HG02798 (cell line): ENCODE measurements around the gene PLXNB2.

Experiments
- ATAC-seq: cut with Tn5 transposase; IDR thresholded peaks from one replicate; pipeline ENCODE4 v1.9.1; 2021; ENCODE audit warnings: mild to moderate bottlenecking; ENCODE audit not compliant: unreplicated experiment, poor library complexity

Gene PLXNB2

GRCh38 chr22:50311606-50312351, 4.3 kb upstream of the PLXNB2 start:
- no peak for ATAC-seq

DNA sequence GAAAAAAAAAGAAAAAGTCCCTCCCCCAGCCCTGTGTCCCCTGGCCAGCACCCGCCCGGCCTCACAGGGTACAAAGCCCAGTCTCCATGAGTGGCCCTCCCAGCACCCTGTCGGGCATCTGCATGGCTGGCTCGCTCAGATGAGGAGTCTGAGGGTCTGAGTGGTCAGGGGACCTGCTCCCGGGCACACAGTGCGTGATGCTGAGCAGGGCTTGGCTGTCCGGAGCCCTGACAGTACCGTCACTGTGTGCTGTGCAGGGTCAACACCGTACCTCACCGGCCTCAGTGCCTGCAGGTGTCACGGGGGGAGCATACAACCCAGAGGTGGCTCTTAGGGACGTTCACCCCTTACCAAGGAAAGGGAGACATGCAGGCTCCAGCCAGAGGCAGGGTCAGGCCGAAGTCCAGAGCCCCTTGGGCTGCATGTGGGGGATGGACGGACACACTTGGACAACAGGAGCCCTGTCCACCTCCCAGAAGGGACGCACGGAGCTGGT, 3.6 kb upstream of the PLXNB2 start:
- ATAC-seq = no peak

DNA sequence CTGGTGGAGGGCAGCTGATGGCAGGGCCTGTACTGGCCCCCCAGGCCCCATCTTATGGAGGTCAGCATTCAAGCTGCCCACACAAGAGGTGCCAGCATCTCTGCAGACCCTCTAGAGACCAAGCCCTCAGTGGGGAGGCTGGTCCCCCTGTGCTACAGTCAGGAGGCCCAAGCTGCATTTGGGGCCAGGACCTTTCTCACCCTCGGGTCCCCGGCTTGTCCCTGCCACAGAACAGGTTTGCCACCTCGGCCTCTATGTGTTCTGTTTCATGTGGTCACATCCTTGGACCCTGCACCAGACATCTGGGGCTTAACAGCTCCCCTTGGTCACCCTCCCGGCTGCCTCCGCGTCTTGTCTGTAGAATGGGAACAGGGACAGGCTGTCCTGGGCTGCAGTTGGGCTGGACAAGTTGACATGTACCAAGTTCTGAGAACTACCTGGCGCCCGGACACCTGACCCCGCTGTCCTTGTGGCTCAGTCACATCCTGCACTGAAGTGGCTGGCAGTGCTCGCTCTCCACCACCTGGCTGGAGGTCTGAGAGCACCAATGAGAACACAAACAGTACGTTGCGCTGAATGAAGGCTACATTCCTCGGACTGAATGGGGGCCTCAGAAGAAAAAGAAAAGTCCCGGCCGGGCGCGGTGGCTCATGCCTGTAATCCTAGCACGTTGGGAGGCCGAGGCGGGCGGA, 2.7 kb upstream of the PLXNB2 start:
- ATAC-seq = no peak

- ATAC-seq = no peak
Measured at GRCh38 chr22:50309601-50309991, 2.1 kb upstream of the PLXNB2 start.

DNA sequence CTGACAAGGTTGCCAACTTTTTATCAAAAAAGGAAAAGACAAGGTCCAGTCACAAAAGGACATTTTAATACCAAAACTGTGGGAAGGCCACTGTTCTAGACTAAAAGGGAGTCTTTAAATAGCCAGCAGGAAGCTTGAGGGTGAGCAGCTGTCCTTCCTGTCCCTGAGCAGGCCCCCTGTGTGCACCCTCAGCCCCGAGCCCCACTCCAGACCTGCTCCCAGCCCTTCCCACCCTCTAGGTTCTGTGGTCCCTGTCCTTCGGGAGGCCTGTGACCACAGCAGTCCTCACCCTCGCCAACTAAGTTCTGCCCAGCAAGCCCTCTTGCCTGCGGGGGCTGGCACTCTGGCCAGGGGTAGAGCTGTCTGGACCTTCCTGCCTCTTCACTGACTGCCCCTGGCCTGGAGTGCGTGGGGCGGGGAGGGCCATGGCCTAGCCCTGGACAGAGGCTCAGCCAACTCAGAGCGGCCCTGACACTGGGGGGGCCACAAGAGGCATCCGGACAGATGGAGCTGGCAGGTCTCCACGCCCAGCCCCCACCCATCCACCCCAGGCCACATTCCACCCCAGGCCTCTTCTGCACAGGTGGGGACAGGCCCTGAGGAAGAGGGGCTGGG, 1.6 kb upstream of the PLXNB2 start:
- no peak for ATAC-seq

- ATAC-seq = no peak
Measured at GRCh38 chr22:50308597-50308935, 1.1 kb upstream of the PLXNB2 start.

DNA sequence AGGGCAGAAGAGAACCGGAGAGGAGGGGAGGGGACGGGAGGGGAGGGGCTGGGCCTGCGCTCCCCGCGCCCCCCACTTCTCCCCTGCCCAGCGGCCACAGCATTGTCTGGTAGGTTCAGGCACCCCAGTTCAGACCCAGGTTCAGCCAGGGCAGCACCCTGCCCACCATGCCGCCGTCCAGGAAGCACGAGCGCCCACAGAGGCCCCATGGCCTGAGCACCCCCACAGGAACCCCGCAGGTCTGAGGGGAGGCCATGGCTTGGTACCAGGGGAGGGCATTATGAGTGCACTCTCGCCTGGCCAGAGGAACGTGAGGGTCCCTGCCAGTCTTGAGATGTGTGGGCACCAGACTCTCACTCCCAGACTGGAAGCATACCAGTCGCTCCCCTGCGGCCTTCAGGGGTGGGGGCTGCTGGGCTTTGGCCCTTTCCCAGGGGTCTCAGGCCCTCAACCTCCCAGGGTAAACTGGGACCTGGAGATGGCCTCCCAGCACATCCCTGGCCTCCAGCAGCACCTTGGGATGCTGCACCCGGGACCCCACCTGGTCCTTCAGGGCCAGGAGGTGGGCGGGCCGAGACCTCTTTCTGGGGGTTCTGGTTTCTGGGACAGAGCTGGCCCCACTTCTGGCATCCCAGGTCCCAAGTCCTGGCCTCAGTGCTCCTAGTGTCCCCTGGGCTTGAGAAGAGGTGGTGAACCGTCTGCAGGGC, 597 bp upstream of the PLXNB2 start:
- no peak for ATAC-seq

- ATAC-seq = peak; percentile 44
Measured at GRCh38 chr22:50305923-50306566, 1.4 kb downstream of the PLXNB2 start.

- no peak for ATAC-seq
Measured at GRCh38 chr22:50305393-50305922, 2.0 kb downstream of the PLXNB2 start.

- no peak for ATAC-seq
Measured at GRCh38 chr22:50304528-50305392, 2.7 kb downstream of the PLXNB2 start.

DNA sequence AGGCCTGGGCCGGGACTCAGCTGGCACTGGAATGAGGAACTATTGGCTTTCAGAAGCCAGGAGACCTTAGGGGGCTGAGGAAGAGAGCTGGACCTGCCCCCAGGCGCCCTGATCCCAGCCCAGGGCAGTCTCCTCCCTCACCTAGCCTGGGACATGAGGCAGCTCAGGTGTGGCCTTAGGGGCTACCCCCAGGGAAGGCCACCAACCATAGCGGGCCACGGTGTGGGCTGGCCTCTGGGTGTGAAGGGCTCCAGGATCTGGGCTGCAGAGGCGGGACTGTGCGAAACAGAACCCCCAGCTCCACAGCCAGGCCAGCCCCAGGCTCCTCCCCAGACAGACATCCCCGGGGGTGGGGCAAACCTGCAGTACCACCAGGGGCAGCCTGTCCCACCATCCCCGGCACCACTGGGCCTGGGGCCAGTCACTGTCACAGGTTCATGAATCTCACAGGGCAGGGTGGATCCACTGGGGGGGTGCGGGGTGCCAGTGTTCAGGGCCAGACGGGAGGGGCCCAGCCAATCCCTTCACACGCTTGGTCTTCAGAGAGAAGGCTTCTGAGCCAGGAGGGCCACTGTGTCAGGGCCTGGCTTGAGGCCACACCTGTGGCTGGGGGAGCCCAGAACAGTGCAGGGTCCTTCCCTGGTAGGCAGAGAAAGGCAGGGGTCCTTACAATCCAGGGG, 3.5 kb downstream of the PLXNB2 start:
- ATAC-seq = no peak

DNA sequence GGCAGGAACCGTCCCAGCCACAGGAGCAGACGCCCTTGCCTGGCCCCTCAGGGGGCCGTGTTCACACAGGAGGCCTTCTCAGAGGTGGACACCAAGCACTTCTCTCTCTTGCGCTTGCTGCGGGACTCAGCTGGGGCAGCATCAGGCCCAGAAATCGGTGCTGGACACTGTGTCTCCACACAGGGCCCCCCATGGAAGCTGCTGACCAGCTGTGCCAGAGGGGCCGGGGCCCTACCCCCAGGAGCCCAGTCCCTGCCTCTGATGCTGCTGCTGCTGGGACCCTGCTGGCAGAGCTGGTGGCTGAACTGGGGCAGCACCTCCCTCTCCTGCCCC, 4.0 kb downstream of the PLXNB2 start:
- ATAC-seq = no peak

DNA sequence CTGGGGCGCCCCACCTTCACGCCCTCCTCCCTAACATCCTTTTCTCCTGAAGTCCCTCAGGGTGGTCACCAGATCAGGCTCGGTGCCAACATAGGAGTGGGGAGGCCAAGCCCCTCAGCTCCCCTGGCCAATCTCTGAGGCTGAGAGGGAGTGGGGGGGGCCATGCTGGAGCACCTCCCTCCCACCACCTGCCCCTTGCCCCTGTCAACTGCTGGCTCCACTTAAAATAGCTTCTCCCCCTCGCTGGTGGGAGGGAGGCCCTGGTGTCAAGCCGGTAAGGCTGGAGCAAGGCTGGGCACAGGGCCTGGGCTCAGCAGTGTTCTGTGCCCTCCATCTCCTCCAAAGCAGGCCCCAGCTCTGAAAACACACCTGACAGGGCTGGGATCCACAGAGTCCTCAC, 4.9 kb downstream of the PLXNB2 start:
- no peak for ATAC-seq

- no peak for ATAC-seq
Measured at GRCh38 chr22:50302041-50302541, 5.4 kb downstream of the PLXNB2 start.

DNA sequence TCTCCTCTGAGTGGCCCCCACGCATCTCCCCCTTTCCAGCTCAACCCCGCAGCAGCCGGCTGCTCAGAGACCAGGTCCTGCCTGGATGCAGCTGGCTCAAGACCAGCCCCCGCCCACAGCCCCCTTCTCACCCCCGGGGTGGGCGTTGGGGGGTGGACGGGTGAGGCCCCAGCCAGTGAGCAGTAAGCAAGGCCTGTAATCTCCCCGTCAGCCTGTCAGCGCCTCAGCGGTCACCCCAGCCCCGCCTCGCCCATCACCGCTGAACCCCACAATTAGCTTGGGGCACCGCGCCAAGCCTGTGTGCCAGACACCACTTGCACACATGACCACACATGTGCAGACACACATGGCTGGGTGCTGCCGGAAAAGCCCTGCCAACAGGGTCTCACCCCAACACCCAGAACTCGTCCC, 5.9 kb downstream of the PLXNB2 start:
- ATAC-seq = no peak

DNA sequence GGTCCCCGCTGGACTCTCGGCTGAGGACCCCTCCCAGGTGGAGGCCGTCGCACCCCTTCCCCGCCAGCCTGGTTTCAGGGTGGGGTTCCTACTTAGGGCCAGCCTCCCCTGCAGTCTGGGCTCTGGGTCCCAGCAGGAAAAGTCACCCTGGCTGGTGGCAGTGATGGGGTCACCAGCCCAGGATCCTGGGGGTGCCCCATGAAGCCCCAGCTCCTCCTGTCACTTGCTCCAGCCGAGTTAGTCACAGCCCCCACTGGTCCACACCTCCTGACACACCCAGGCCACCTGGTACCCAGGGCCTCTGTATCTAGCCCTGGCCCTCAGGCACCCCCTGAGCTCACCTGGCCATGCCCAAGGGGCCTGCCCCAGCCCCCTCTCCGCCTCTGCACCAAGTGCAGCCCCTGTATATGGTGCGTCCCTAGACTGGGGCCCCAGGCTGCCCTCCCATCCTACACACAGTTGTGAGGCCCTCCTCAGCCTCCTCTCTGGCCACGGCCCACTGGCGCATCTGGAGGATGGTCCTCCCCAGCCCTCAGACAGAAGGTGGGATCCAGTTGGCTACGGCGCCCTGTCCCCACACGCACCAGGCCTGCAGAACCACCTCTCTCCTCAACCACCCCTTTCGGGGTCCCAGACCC, 6.7 kb downstream of the PLXNB2 start:
- ATAC-seq = no peak

DNA sequence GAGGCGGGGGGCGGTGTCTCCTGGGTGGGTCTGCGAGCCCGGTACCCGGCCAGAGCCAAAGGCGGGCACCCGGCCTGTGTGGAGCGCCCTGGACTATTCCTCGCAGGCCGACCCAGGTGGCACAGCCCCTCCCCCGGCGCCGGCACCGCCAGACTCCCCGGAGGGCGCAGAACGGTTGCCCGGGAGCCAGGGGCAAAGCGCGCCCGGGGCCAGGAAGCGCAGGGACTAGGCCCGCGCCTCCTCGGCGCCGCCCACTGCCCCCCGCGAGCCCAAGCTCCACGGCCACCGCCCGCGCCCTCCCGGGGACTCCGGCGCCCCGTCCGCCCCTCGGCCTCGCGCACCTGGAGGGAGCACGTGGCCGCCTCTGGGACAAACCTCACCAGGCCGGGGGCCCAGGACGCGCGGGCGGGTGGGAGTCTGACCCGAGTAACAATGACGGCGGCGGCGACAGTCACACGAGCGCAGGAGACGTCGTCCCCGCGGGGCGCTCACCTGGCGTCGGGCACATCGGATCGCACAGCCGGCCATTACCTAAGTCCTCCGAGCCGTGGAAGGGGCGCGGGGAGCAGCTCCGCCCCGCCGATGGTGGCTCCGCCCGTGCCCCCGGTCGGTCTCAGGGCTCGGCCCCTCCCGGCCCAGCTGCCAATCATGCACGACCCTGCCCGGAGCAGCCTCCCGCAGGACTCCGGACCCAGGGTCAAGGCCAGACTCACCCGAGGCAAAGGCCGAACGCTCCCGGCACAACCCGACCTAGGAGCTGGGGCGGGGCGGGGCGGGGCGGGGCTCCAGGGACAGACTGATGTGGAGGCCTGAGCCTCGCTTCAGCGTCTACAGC, 7.4 kb downstream of the PLXNB2 start:
- no peak for ATAC-seq
